ENCODE results near the gene MAPK8IP2. TPM values are rescaled to one million over a fixed set of nuclear protein-coding genes. Genes with fewer than 3 reads are reported as not detected.

MAPK8IP2 gene
- total RNA-seq, 4 donors from 2014 or later: 0.94 to 3.3 (median 1.5) TPM

GRCh38 chr22:50608996-50609395, 8.4 kb downstream of the MAPK8IP2 start:
- intact Hi-C loops (cut with DNase I): loop anchor here (10.0 kb wide), 1 partner anchor 354 kb away; the partner anchor contains the start of gene HDAC10
- DNase-seq: no peak

GRCh38 chr22:50609599-50609998, 9.0 kb downstream of the MAPK8IP2 start:
- intact Hi-C loops (cut with DNase I): loop anchor here (10.0 kb wide), 1 partner anchor 355 kb away; the partner anchor contains the start of gene HDAC10
- 76 to 87% methylated on average over 9 to 11 of the region's 12 CpGs for WGBS, 2 donors
- H3K27me3 ChIP-seq: no peaks in the 10 kb centered on the region

More at GRCh38 chr22:50608996-50609395, 8.4 kb downstream of the MAPK8IP2 start:
- H3K27ac ChIP-seq: no peak overlapping the region
- no peaks in the 10 kb centered on the region for H3K27me3 ChIP-seq
- H3K36me3 ChIP-seq: no peaks in the 10 kb centered on the region
- no peak overlapping the region for H3K4me3 ChIP-seq (replicated peaks in 1 of 3)
- H3K4me1 ChIP-seq: no peaks in the 10 kb centered on the region
- TF ChIP-seq POLR2A (IDR thresholded peaks at IDR 0.05) (no peak), CTCF (IDR thresholded peaks at IDR 0.05) (no peak)
- WGBS, 2 donors: 89 to 90% methylated on average over 10 of the region's 10 CpGs
- H3K9me3 ChIP-seq: no peaks in the 10 kb centered on the region

GRCh38 chr22:50610041-50610451, 9.5 kb downstream of the MAPK8IP2 start:
- no peak overlapping the region for H3K27ac ChIP-seq
- H3K36me3 ChIP-seq: no peaks in the 10 kb centered on the region
- H3K27me3 ChIP-seq: no peaks in the 10 kb centered on the region
- 85 to 91% methylated on average over 11 of the region's 11 CpGs for WGBS, 2 donors
- H3K4me1 ChIP-seq: no peaks in the 10 kb centered on the region
- no peak for TF ChIP-seq CTCF (IDR thresholded peaks at IDR 0.05)
- TF ChIP-seq POLR2A (IDR thresholded peaks at IDR 0.05): no peak
- no peaks in the 10 kb centered on the region for H3K9me3 ChIP-seq
- no peak overlapping the region for H3K4me3 ChIP-seq (replicated peaks in 1 of 3)
- intact Hi-C loops (cut with DNase I): no loop called here
- DNase-seq: no peak

More at GRCh38 chr22:50609599-50609998, 9.0 kb downstream of the MAPK8IP2 start:
- Histone ChIP-seq H3K27ac (no peak overlapping the region), H3K4me1 (no peaks in the 10 kb centered on the region), H3K9me3 (no peaks in the 10 kb centered on the region), H3K4me3 (replicated peaks in 1 of 3) (no peak overlapping the region), H3K36me3 (no peaks in the 10 kb centered on the region)
- no peak for TF ChIP-seq CTCF (IDR thresholded peaks at IDR 0.05)
- TF ChIP-seq POLR2A (IDR thresholded peaks at IDR 0.05): no peak
- DNase-seq: no peak

- Histone ChIP-seq H3K27ac (no peak overlapping the region), H3K27me3 (no peaks in the 10 kb centered on the region), H3K9me3 (no peaks in the 10 kb centered on the region), H3K4me3 (replicated peaks in 1 of 3) (no peak overlapping the region), H3K4me1 (no peaks in the 10 kb centered on the region), H3K36me3 (no peaks in the 10 kb centered on the region)
- intact Hi-C loops (cut with DNase I): no loop called here
- WGBS, 2 donors: 67 to 83% methylated on average over 12 to 17 of the region's 17 CpGs
- no peak for TF ChIP-seq POLR2A (IDR thresholded peaks at IDR 0.05)
- TF ChIP-seq CTCF (IDR thresholded peaks at IDR 0.05): no peak
- DNase-seq: no peak
These were observed 10.0 kb downstream of the MAPK8IP2 start for GRCh38 chr22:50610581-50610980.

GRCh38 chr22:50611341-50612060, 10.9 kb downstream of the MAPK8IP2 start:
- no peak for DNase-seq
- H3K4me1 ChIP-seq: no peaks in the 10 kb centered on the region
- H3K27ac ChIP-seq: no peak overlapping the region

More at GRCh38 chr22:50611341-50612060, 10.9 kb downstream of the MAPK8IP2 start:
- 88 to 93% methylated on average over 19 to 23 of the region's 26 CpGs for WGBS, 2 donors
- H3K9me3 ChIP-seq: no peaks in the 10 kb centered on the region
- H3K27me3 ChIP-seq: no peaks in the 10 kb centered on the region
- no peak overlapping the region for H3K4me3 ChIP-seq (replicated peaks in 1 of 3)
- no peak for TF ChIP-seq CTCF (IDR thresholded peaks at IDR 0.05)
- no peak for TF ChIP-seq POLR2A (IDR thresholded peaks at IDR 0.05)
- no peaks in the 10 kb centered on the region for H3K36me3 ChIP-seq
- intact Hi-C loops (cut with DNase I): no loop called here
